OCI-LY3 (cell line): ENCODE results near the gene MFRP.

Experiments
- EZH2phosphoT487 ChIP-seq: fragments of 200-600 bp; shearing (Covaris generic); IDR thresholded peaks from 2 replicates; pipeline ENCODE4 v1.6.1; 2018; ENCODE audit warnings: antibody characterized with exemption, mixed run types, low read depth
- TF ChIP-seq, protein P1 (sequence below): fragments of 200-600, 300-600 bp; sonication (generic); IDR thresholded peaks from 2 replicates; pipeline ENCODE4 v1.5.1; 2014; ENCODE audit warnings: antibody characterized with exemption, low read length, low read depth

- TF ChIP-seq, protein P1, sequence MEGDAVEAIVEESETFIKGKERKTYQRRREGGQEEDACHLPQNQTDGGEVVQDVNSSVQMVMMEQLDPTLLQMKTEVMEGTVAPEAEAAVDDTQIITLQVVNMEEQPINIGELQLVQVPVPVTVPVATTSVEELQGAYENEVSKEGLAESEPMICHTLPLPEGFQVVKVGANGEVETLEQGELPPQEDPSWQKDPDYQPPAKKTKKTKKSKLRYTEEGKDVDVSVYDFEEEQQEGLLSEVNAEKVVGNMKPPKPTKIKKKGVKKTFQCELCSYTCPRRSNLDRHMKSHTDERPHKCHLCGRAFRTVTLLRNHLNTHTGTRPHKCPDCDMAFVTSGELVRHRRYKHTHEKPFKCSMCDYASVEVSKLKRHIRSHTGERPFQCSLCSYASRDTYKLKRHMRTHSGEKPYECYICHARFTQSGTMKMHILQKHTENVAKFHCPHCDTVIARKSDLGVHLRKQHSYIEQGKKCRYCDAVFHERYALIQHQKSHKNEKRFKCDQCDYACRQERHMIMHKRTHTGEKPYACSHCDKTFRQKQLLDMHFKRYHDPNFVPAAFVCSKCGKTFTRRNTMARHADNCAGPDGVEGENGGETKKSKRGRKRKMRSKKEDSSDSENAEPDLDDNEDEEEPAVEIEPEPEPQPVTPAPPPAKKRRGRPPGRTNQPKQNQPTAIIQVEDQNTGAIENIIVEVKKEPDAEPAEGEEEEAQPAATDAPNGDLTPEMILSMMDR: no peak
- no peak for TF ChIP-seq EZH2phosphoT487
Measured at GRCh38 chr11:119359365-119360214, 13.1 kb upstream of the MFRP start.
